ENCODE measurements around the gene SNAP91.
"Not testable (repeated sequence)": the region's sequence is repeated elsewhere in the genome, so short reads cannot be mapped to it uniquely, and the experiment has no call there.

SNAP91 gene, protein sequence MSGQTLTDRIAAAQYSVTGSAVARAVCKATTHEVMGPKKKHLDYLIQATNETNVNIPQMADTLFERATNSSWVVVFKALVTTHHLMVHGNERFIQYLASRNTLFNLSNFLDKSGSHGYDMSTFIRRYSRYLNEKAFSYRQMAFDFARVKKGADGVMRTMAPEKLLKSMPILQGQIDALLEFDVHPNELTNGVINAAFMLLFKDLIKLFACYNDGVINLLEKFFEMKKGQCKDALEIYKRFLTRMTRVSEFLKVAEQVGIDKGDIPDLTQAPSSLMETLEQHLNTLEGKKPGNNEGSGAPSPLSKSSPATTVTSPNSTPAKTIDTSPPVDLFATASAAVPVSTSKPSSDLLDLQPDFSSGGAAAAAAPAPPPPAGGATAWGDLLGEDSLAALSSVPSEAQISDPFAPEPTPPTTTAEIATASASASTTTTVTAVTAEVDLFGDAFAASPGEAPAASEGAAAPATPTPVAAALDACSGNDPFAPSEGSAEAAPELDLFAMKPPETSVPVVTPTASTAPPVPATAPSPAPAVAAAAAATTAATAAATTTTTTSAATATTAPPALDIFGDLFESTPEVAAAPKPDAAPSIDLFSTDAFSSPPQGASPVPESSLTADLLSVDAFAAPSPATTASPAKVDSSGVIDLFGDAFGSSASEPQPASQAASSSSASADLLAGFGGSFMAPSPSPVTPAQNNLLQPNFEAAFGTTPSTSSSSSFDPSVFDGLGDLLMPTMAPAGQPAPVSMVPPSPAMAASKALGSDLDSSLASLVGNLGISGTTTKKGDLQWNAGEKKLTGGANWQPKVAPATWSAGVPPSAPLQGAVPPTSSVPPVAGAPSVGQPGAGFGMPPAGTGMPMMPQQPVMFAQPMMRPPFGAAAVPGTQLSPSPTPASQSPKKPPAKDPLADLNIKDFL

DNA sequence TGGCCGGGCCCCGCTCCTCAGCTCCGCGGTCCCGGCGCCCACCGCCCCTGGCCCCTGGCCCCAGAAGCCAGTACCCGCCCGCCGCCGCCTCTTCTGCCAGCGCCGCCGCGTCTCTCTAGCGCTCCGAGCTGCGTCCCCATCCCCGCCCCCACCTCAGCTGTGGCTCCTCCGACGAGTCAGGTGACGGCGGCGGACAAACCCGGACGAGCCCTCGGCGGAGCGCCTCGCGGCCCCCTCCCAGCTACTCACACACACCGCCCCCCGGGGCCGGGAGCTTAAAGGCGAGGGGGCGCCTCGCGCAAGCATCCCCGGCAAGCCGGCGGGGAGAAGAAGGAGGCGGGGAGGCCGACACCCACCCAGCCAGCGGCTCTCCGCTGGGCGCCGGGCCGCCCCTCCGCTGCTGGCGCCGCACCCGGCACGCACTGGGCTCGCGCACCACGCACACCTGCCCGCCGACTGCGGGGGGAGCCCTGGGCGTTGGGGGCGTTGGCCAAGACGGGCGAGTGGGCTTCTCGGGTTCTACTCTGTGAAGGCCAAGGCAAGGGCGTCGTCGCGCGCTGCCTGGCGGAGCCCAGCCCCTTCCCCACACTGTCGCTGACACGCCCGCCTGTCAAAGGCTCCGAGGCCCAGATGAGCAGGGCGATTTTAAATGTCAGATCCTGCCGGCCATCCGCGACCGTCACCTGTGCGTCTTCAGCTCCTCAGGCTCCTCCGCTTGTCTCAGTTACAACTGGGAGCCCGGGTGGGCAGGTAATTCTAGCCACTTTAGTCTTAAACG lies at the start of gene SNAP91:
SNAP91 (minus strand) TSS at position 132 of the 778 bp plus-strand sequence. CDS start 1,174 bp downstream, outside the sequence.
- DNase-seq (ENCODE audit: insufficient read length, low spot score) (no peak), FAIRE-seq (no peak)

DNA sequence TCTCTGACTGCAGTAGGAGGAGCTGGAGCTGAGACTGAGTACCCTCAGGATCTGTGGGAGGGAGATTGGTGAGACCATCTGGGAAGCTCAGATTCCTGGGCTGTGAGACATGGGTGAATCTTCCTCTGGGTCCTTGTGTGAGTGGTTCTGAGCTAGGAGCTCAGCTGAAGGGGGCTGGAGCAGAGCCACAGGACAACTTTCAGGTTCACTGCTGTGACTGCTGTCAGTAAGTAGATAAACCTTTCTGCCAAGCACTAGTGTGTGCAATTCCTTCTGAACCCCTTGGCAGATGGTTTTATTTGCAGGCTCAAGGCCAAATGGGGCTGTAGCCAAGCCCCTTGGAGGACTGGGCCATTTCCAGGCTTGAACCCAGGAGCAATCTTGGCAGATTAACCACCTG lies 49.6 kb upstream of the SNAP91 start:
- FAIRE-seq (no peak), DNase-seq (ENCODE audit: insufficient read length, low spot score) (no peak)

DNA sequence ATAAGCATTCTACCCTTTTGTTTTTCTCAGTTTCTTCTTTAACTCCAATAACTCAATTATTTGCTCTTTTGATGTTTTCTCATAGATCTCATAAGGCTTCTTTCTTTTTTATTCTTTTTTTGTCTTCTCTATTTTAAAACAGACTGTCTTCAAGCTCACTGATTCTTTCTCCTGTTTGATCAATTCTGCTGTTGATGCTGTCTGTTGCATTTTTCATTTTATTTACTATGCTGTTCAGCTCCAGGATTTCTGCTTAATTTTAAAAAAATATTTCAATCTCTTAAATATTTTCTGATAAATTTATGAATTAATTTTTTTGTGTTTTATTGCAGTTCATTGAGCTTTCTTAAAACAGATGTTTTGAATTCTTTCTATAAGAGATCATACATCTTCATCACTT lies 48.1 kb upstream of the SNAP91 start:
- DNase-seq (ENCODE audit: insufficient read length, low spot score) (no peak), FAIRE-seq (no peak)

DNA sequence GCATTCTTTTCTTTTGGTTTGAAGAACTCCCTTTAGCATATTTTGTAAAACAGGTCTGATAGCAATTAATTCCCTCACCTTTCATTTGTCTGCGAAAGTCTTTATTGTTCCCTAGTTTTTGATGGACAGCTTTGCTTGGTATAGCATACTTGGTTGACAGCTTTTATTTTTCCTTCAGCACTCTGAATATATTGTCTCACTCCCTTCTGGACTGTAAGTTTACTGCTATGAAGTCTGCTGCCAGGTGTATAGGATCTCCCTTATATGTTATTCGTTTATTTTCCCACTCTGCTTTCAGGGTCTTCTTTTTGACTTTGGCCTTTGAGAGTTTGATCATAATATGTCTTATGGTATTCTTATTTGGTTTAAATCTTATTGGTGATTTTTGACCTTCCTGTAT lies 47.7 kb upstream of the SNAP91 start:
- no peak for FAIRE-seq
- DNase-seq (ENCODE audit: insufficient read length, low spot score): no peak

DNA sequence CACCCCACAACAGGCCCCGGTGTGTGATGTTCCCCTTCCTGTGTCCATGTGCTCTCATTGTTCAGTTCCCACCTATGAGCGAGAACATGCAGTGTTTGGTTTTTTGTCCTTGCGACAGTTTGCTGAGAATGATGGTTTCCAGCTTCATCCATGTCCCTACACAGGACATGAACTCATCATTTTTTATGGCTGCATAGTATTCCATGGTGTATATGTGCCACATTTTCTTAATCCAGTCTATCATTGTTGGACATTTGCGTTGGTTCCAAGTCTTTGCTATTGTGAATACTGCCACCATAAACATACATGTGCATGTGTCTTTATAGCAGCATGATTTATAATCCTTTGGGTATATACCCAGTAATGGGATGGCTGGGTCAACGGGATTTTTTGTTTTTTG lies 43.5 kb upstream of the SNAP91 start:
- DNase-seq (ENCODE audit: insufficient read length, low spot score); FAIRE-seq: not testable (repeated sequence)

DNA sequence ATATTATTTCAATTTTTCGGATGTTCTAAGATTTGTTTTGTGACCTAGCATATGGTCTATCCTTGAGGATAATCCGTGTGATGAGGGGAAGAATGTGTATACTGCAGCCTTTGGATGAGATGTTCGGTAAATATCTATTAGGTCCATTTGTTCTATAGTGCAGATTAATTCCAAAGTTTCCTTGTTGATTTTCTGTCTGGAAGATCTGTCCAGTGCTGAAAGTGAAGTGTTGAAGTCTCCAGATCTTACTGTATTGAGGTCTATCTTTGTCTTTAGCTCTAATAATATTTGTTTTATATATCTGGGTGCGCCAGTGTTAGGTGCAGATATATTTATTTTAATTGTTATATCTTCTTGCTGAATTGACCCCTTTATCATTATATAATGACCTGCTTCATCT lies 32.2 kb upstream of the SNAP91 start:
- no peak for DNase-seq (ENCODE audit: insufficient read length, low spot score)
- FAIRE-seq: no peak

DNA sequence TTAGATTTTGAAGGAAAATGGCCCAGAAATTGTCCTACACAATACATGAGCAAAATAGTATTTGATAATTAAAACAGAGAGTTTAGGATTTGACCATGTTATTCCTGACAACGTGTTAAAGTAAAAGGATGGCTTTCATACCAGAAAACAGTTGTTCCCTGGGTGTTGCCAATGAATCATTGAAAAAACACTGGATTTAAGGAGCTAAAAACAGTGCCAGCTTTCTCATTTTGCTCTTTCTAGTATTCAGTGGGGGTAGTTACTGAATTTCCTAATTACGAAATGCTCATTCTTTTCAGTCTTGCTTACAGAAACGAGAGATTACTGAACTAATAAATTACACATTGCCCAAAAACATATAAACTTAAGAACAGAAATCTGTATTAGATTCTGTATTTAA lies 26.6 kb upstream of the SNAP91 start:
- FAIRE-seq: no peak

DNA sequence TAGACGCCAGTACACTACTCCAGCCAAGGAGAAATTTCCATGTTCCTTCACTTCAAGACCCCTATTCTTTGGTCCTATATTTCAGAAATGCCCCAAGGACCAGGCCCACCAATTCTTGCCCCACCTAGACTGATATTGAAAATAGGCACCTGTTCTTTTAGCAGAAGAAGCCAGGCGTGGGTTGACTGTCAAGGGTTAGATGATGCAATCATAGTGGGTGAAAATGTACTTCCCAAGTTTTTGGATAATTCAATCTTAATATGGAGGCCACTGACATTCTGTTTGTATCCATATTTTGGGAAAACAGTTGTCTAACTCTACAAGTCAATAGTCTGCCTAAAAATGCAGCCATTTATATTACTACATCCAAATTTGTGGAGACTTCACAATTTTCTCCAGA lies 21.0 kb upstream of the SNAP91 start:
- DNase-seq (ENCODE audit: insufficient read length, low spot score): no peak
- no peak for FAIRE-seq

More for the DNA sequence above, 26.6 kb upstream of the SNAP91 start:
- no peak for DNase-seq (ENCODE audit: insufficient read length, low spot score)

DNA sequence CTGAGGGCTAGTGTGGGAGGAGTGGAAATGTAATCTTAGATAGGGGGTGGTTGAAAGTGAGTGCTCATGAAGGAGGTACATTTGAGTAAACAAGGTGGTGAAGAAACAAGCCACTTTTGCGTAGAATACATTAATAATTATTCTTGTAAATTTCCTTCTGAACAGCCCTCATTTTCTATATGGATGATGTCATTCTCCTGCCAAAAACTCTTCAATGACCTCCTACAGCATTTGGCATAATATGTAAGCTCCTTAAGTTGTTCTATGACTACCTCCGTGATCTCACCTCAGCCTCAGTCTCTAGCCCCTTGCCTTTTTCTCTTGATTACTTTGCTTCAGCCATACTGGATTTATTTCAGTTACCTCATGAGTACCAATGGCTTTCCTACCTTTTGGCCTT lies 14.0 kb upstream of the SNAP91 start:
- DNase-seq (ENCODE audit: insufficient read length, low spot score) (no peak), FAIRE-seq (no peak)

DNA sequence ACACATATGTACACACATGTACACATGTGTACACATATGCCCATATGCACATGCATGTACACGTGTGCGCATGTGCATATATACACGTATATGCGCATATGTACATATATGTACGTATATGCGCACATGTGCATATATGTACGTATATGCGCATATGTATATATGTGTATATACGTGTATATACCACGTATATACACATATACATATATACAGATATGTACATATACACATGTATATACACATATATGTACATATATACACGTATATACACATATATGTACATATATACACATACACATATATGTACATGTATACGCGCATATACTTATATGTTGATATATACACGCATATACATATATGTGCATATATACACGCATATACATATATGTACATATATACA lies 8.9 kb upstream of the SNAP91 start:
- DNase-seq (ENCODE audit: insufficient read length, low spot score) (no peak), FAIRE-seq (no peak)

DNA sequence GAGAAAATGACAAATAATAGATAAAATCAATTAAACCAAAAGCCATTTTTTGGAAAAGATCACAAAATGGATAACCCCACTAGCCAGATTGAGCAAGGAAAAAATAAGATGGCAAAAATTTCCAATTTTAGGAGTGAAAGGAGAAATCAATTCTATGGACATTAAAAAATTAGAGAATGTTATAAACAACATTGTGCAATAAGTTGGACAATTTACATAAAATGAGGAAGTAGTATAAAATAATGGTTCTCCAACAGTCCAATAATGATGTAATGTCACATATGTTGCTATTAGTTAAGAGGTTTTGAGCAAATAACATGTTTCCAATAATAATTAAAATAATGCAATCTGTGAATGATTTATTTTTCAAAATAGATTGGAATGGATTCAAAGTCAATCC lies 3.1 kb upstream of the SNAP91 start:
- FAIRE-seq: no peak
- no peak for DNase-seq (ENCODE audit: insufficient read length, low spot score)

DNA sequence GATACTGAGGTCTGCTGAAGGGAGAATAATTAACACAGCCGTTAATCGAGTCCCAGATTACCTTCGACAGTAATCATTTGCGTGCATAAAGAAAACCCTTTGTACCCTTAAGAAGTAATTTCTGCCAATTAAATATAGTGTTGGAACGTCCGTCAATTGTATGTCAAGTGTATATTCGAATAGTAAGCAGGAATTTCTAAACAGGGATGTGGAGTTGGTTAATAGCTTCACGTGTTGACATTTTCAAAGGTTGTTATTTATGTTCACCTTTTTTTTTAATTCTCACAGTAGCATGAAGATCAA lies 798 bp upstream of the SNAP91 start:
- DNase-seq (ENCODE audit: insufficient read length, low spot score): no peak
- FAIRE-seq: no peak

DNA sequence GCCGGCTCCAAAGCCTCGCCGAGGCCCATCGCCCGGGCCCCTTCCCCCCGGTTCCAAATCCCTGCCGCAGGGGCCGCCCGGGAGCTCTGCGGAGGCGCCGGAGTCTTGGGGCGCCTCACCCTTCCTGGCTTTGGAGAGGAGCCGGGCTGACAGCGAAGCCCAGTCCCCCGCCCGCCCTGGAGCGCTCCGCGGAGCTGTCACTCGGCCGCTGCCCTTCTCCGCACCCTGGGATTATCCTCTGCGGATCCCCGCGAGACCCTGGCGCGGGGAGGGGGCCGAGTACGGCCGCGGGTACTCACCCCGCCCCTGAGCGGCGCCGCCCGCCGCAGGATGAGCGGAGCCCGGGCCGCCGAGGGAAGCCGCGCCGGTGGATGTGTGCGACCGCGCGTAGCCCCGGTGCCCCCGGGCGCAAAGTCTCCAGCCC lies 343 bp downstream of the SNAP91 start:
- DNase-seq (ENCODE audit: insufficient read length, low spot score) (no peak), FAIRE-seq (no peak)

DNA sequence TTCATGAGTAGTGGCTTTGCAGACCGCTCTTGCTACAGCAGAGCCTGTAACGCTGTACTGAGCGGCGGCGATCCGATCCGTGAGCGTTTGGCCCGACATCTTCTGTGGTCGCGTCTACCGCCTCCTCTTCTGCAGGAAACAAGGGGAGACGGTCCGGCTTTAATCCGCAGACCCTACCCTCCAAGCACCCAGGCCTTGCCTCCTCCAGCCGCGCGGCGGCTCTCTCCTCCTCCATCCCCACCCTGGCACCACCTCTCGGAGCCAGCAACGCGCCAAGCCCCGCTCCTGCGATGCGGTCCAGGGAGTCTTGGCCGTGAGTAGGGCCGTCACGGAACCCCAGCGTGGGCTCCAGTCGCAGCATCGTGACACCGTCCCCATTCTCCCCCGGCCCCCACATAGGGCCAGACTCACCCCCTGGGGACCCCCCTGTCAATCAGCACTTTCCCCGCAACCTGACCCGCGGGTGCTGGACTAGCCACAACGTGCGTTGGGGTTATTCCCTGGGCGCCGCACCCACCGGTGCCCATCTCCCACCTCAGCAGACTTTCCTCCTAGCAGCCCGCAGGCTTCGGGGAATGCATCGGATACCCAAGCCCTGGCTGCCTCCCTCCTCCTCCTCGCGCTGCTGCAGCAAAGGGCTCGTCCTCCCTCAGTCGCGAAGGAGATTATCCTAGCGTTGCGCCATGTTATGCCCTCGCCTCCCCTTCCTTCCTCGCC lies 914 bp downstream of the SNAP91 start:
- no peak for FAIRE-seq
- DNase-seq (ENCODE audit: insufficient read length, low spot score): no peak

DNA sequence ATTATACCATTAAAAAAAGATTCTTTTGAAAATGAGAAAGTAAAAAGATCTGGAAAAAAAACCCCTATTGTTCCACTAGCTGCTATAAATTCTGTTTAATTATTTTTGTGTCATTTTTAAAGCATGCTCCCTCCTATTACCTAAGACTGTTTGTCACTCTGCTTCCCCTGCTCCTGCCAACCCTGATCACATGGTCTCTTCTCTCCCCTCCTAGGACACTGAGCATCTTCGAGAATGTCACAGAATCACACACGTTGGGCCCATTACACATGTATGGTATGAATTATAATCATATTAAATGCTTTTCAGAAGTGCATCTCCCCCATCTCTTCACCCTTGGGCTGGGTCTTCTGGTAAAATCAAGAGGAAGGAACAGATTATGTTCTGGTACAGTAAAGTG lies 6.2 kb downstream of the SNAP91 start:
- DNase-seq (ENCODE audit: insufficient read length, low spot score) (no peak), FAIRE-seq (no peak)

DNA sequence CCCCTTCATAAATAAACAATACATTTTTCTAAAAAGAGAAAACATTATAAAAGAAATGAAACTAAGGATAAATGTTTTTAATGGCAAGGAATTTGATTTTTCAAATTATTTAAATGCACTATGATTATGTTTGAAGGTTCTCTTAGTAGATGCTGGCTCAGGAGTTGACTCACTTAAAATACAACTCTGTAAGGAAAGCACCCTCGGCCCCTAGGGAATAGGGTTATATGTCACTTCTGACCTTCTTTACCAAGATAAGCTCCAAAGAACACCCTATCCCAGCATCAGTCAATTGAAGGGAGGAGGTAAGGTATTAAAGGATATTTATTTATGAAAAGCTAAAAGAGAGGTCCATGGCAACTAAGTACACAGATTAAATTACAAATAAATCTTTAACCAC lies 6.8 kb downstream of the SNAP91 start:
- DNase-seq (ENCODE audit: insufficient read length, low spot score) (no peak), FAIRE-seq (no peak)

DNA sequence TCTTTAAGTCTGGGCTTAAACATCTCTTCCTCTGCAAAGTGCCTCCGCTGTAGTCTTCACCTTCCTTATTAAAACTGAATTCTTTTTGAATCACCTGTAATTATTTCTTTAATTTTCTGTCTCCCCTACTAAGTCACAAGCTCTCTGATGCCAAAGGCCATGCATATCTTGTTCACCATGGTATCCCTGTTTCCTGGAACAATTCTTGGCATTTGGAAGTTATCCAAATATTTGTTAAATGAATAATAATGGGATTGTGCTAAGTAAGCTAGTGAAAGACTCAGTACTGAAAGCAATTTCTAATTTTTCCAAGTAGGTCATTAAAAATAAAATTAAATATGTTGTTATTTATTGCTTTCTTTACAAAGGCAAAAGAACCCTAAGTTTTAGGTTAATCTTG lies 12.2 kb downstream of the SNAP91 start:
- FAIRE-seq (no peak), DNase-seq (ENCODE audit: insufficient read length, low spot score) (no peak)

DNA sequence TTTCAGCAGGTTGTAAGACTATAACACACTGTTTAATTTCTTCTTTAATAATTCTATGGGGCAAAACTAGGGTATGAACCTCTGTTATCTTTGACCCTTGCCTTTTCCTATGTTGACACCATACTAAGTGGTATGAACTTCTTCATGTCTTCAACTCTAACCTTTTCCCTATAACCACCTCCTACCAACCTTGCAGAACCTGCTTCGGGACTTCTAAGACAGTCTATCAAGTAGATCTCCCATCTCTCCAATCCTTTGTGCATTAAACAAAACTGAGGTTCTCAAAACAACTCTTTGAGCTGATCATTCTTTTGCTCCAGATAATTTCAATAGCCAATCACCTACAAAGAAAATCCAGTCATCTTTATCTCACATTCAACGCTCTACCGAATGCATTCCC lies 23.4 kb downstream of the SNAP91 start:
- DNase-seq (ENCODE audit: insufficient read length, low spot score): no peak
- FAIRE-seq: no peak

DNA sequence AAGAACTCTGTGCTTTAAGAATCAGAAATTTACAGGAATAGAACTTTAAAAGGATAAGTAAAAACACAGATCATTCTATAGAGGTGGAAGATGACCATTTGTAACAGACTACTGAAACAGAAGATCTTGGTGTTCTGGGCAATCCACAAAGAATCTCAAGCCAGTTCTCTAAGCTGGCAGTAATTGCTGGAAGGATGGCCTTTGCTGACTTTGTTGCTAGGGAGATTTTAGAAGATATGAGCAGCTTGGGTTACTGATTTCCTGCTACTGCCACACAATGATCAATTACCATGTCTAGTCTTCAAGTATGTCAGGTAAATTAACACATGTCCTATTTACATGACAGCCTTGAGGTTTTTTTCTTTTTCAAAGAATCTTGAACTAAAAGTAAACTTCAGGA lies 31.1 kb downstream of the SNAP91 start:
- FAIRE-seq (no peak), DNase-seq (ENCODE audit: insufficient read length, low spot score) (no peak)

DNA sequence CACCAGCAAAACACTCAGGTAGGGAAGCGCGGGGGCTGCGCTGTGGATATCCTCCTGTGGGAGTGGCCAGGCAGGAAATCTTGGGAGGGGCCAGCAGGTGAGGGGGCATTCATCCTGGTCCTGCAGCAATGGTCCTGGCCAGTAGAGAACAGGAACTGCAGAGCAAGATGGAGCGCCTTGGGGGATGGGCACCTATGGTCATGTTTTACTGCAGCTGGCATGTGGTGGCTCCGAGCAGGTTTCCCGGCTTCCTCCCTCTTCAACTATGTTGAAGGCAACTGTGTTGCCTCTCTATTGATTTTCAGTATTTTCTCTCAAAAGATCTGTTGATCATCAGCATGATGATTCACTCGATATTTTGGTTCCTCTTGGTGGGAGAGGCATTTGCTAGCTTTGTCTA lies 70.9 kb downstream of the SNAP91 start:
- DNase-seq (ENCODE audit: insufficient read length, low spot score) (no peak), FAIRE-seq (no peak)

DNA sequence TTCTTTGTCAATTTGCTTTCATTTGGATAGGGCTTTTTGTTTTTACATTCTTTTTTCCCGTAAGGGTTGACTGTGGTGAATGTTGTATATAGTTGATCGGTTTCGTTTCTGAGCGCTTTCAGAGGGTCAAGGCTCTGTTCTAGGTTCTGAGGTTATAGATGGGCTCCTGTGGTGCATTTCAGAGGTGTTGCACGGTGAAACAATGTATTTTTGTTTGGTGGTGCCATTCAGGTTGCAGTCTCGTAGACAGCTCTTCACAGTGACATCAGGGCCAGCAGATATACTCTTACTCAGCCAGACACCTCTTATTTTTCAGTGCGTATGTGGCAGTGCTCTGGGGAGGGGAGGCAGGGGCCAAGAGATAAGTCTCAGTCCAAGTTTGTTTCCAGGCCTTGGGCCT lies 72.1 kb downstream of the SNAP91 start:
- FAIRE-seq: no peak

More for the DNA sequence above, 72.1 kb downstream of the SNAP91 start:
- no peak for DNase-seq (ENCODE audit: insufficient read length, low spot score)

All from GM19239 (cell line).